Epithelial cell of prostate (primary cell): ENCODE measurements around the gene TNPO3.
"Not testable (repeated sequence)": the region's sequence is repeated elsewhere in the genome, so short reads cannot be mapped to it uniquely, and the experiment has no call there.

Experiments used
- DNase-seq: peaks from one replicate; pipeline ENCODE4 v3.0.0-alpha.2; 2011; ENCODE audit warnings: low read depth, low spot score
- H3K27ac ChIP-seq: fragments of 450-650 bp; 2 replicates; pipeline ENCODE4 v1.5.1; 2017; ENCODE audit warnings: mild to moderate bottlenecking

TNPO3 gene

DNA sequence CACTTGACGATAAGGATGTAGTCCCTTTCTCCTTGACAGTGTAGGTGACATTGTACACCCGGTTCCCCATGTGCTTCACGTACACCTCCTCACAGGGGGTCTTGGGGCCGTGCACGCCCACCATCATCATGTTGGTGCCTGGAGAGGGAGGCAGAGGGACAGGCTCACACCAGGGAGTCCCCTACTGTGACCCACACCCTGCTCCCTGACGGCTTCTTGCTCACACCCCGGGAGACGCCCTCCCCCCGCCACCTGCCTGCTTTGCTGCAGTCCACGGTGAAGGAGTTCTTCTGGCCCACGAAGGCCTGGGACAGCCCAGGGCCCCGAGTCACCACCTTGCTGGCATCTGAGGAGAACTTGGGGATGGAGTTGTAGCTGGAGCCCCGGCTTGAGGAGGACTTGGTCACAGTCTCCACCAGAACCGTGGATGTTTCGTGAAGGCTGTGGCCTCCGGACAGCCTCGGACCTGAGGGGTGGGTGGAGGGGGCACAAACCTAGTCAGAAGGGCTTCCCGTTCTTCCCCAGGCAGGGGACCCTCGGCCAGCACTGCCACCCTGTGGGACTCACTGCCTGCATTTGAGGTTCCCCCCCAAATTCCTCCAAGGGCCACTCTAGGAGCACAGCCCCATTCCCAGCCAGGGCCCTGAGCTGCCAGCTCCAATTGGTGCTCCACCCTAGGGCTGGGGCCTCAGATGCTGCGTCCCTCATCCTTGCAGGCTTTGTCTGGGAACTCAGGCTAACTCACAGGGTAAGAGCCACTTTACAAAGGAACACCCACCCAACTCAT lies 142.0 kb downstream of the TNPO3 start:
- not testable (repeated sequence) for DNase-seq, H3K27ac ChIP-seq

DNA sequence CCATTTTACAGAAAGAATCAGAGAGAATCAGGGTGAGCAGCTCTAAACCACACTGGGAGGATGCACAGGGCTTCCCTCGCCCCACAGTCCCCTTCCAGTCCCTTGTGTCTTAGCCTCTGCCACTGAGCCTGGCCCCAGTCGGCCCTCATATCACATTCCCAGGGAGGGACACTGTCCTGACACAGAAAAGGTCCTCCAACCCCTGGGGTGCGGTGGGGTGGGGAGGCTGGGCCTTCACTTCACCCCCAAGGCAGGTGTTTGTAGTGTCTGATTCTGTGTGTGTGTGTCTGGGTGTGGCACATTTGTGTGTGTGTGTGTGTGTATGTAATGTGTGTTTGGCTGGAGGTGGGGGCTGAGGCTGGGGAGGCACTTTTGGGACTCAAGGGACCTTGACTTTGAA lies 142.6 kb downstream of the TNPO3 start:
- no peak overlapping the region for H3K27ac ChIP-seq
- no peak for DNase-seq

DNA sequence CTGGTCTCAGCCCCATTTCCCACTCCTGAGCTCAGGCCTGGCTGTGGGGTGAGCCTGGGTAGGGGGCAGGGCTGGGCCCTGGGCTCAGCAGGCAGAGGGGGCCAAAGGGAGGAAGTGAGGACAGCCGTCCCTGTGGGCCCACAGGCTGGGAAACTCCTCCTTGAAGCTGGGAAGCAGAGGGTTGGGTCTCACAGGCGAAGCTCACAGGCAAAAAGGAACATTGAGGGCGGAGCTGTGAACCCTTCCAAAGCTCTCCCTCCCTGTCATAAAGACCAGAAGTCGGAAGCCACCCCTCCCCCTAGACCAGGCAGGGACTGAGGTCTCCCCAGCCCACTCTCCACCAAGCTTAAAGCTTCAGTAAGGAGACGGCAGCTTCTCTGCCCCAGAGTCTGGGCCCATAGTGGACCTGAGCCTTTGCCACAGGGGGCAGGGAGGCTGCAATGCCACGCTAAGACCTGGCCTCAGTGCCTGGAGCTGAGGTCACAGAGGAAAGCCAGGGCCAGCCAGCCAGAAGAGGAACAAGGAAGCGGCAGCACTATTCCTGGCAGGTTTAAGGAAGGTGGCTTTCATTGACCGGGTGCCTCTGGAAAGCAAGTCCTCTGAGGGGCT lies 143.4 kb downstream of the TNPO3 start:
- no peak for DNase-seq
- H3K27ac ChIP-seq, result no peak overlapping the region

DNA sequence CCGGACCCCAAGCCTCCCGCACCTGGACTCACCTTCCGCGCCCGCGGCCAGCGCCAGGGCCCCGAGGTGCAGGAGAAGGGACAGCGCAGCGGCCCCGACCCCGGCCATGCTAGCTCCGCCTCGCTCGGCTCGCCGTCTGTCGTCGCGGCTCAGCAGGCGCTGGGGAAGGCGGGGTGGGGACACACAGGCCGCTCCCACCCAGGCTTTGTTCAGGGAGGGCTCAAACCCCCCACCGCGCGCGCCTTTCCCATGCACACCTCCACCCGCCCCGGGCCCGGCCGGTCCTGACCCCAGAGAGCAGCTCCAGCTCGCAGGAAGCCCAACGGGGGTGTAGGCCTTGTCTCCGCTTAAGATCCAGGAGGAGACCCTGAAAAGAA lies 144.4 kb downstream of the TNPO3 start, which contains the start of gene KCP:
Gene KCP, minus strand, starts transcription at position 141 of the 377 bp plus-strand sequence. Its CDS starts 33 bp downstream, at position 108.
- DNase-seq, result no peak
- H3K27ac ChIP-seq, result no peak within 1 kb of the TSS

DNA sequence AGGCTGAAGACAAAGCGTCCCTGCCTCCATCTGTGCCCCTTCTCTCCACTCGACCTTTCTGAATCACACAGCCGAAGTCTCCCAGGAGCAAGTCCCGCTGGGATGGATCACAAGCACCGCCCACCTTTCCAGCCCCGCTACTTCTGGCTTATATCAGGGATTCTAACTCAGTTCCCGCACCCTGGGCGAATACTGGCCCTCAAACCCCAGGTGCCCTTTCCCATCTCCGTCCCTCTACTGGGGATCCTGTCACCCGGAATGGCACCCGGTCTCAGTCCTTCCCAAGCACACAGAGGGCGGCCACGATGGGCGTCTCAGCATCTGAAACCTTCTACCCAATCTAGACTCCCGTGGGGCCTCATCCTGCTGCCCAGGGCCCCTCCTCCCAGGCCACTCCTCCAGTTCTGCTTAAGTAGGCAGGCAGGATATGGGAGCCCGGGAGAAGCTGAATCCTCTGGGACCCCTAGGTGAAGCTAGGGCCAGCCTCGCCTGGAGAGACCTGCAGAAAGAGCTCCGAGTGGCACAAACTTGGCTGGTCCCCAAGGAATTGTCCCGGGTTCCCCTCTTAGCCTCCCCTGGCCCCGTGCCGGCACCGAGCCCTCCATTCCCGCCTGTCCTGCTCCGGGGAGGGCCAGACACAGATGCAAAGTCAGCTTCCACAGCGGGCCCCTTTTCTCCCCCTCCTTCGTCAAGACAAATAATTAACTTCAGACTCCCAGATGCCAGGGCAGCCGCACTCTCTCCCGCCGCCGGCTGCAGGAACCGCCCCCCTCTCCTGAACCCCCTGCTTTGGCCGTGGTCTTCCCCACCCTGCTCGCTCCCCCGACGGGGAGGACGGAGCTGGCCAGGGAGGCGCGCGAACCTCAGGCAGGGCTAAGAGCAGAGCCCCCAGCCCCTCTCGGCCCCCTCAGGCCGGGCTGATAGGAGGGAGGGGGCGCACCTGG lies 145.0 kb downstream of the TNPO3 start:
- no peak overlapping the region for H3K27ac ChIP-seq
- no peak for DNase-seq

DNA sequence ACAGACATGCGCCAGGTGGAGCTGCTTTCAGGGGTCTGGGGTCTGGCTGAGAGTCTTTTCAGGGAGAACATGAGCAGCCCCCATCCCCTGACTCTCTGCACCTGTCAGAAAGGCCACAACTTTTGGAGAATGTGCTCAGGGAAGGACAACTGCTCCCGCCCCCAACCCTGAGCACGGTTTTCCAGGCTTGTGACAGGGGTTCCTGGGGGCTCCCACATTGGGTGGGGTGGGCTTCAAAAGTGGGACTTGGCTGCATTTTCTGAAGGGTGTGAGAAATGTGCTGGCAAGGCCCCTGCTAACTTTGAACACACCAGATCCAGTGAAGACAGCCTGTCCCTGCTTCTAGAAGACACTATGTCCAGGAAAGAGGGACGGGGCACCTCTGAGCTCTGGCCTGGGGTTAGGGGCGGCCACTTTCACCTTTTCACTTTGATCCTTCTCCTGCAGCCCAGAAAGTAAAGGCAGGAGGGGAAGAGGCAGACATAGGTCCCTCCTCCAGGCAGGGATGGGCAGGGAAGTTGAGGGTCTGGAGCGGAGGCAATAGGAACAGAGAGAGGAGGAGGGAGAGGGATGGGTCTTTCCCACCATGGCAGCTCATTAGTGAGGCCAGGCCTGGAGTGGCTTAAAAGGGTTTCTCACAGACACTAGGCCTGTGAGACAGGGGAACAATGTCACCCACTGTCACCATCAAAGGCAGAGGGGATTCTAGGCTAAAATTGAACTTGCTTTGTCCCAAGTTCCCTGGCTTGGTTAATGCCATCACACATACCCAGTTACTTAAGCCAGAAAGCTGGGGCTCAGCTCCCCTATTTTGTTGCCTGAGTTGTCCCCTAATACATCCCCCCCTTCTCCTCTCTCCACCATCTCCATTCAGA lies 145.9 kb downstream of the TNPO3 start:
- H3K27ac ChIP-seq, result no peak overlapping the region
- DNase-seq, result no peak

DNA sequence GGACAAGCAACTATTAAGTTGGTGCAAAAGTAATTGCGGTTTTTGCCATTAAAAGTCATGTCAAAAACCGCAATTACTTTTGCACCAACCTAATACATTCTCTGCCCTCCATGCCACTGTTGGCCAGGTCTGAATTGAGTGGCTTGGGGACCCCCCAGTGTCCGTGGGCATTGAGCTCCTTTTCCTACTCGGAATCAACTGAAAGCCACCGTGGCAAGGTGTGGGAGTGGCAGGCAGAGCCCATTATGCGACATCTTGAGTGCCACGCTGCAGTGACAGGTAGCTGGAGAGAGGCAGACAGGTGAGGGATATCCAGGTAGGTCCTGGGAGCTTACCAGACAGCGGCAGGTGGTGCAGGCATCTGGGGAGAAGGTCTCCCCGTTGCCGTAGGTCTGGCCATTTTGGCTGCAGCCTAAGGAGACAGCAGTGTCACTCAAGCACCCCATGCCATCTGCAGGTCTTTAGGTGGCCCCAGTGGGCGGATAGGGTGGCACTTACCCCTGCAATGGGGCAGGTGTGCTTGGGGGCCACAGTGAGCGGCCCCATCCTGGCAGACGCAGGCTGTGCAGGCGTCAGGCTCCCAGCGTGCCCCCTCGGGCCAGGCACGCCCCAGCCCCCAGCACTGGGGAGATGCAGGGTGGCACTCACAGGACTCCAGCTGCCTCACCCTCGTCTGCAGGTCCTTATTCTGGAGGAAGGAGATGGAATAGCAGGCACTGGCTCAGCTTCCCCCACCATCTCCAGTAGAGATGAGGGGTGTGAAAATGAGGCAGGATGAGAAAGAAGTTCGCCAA lies 147.9 kb downstream of the TNPO3 start:
- DNase-seq, result no peak
- H3K27ac ChIP-seq, result no peak overlapping the region

DNA sequence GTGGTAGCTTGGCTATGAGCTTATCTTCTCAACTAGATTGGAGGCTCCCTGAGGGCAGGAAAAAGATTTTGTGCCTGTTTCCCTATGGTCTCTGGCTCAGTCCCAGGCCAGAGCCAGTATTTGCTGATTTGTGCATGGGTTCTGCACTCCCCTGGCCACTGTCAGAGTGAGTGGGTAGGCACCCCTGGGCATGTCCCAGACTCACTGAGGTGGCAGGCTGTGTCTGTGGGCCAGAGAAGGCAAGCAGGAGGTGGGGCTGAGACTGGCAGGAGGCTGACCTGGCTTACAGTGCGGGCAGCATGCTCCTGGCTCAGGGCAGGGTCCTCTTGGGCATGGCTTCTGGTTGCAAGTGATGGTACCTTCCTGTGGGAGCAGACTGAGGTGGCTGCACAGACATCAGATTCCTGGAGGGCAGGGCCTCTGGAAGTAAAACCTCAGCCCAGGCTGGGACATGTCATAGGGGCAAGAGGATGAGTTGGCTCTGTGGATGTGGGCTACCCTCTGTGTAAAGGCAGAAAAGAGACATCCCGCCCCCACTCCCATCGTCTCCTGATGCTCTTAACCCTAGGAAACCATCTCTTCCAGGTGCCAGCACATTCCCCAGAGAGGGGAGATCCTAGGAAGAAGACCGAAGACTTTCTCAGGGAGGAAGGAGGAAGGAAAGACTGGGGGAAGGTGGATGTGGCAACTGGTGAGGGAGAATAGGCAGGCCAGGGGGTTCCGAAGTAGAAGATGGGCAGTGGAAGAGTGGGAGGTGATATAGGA lies 148.7 kb downstream of the TNPO3 start:
- H3K27ac ChIP-seq, result no peak overlapping the region
- no peak for DNase-seq

DNA sequence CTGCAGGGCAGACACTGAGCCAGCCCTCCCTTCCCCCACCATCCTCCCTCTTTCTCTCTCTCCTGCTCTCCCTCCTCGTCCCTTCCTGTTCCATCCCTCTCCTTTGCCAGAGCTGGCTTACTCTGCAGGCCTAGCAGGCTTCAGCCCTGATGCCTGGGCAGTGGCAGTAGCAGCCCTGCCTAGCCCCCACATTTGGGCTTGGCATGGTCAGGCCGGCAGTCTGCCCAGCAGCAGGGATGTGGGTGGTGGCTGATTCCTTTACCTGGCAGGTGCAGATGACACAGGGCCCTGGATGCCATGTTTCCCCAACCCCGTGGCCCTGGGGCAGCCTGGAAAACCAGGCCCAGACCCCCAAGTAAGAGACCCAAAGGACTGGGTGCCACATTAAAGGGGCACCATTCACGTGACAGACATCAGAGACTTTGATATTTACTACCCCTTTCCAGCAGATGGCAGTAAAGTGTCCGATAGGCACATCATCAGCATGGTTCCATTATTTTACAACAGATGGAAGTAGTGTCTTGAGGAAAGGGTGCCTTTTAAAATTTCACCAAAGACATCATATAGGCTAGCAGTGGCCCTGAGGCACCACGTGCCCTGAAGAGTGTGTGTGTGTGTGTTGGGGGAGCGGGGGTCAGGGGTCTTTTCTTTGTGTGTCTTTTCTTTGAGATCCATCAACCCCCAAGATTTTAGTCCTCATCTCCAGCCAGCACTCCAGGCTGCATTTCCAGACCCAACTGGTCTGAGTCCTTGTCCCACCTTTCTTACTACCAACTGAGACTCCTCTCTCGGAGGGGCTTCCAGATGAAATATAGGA lies 150.3 kb downstream of the TNPO3 start:
- no peak overlapping the region for H3K27ac ChIP-seq
- no peak for DNase-seq
